Cardiac fibroblast (primary cell): ENCODE measurements around the gene STC2.

Experiments used
- DNase-seq, 2 donors: peaks; one replicate each; pipeline versions ENCODE4 v3.0.0 to v3.0.0-alpha.2; 2010; ENCODE audit warnings: low read depth in 2 of 2
- H3K4me3 ChIP-seq, 2 donors: replicated peaks in 1 of 2; 1 replicate in 1 of 2; 2 replicates in 1 of 2; pipeline ENCODE4 v1.5.1; 2011; ENCODE audit warnings: low read depth in 2 of 2, low read length in 2 of 2, mild to moderate bottlenecking in 2 of 2, moderate library complexity in 1 of 2
- TF ChIP-seq, protein P1 (sequence below): IDR thresholded peaks from one replicate; pipeline ENCODE4 v1.5.1; 2011; ENCODE audit warnings: low read depth, mild to moderate bottlenecking, low read length, inconsistent platforms

STC2 gene

DNA sequence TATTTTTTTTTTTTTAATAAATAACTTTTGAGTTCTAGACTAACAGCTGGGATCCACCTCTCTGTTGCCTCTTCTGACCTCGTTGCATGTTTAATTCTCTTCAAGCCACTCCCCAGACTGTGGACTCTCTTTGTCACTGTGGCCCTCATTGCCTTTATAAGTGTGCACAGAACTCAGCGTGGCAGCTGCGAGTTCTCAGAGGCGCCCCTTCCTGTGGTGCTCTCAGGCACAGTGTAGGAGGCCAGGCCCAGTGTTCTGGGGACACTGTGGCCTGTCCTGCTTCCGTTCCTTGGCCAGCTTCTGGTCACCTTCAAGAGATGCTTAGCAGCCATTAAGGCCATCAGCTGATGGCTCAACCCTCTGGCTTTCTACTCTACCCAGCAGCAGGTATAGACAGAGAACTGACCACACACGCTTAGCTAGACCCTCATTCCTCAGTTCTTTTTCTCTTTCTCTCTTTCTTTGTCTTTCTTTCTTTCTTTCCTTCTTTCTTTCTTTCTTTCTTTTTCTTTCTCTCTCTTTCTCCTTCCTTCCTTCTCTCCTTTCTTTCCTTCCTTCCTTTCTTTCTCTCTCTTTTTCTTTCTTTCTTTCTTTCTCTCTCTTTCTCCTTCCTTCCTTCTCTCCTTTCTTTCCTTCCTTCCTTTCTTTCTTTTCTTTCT lies 27.7 kb downstream of the STC2 start:
- no peak overlapping the region for H3K4me3 ChIP-seq
- TF ChIP-seq, protein P1, sequence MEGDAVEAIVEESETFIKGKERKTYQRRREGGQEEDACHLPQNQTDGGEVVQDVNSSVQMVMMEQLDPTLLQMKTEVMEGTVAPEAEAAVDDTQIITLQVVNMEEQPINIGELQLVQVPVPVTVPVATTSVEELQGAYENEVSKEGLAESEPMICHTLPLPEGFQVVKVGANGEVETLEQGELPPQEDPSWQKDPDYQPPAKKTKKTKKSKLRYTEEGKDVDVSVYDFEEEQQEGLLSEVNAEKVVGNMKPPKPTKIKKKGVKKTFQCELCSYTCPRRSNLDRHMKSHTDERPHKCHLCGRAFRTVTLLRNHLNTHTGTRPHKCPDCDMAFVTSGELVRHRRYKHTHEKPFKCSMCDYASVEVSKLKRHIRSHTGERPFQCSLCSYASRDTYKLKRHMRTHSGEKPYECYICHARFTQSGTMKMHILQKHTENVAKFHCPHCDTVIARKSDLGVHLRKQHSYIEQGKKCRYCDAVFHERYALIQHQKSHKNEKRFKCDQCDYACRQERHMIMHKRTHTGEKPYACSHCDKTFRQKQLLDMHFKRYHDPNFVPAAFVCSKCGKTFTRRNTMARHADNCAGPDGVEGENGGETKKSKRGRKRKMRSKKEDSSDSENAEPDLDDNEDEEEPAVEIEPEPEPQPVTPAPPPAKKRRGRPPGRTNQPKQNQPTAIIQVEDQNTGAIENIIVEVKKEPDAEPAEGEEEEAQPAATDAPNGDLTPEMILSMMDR: no peak
- DNase-seq: no peak

- no peak overlapping the region for H3K4me3 ChIP-seq
- TF ChIP-seq, protein P1: no peak
- DNase-seq: no peak
These were observed 28.4 kb downstream of the STC2 start for GRCh38 chr5:173299820-173300219.

GRCh38 chr5:173298213-173298926 lies 29.8 kb downstream of the STC2 start:
- TF ChIP-seq, protein P1: no peak
- H3K4me3 ChIP-seq: no peak overlapping the region
- no peak for DNase-seq

GRCh38 chr5:173297813-173298212 lies 30.4 kb downstream of the STC2 start:
- H3K4me3 ChIP-seq: no peak overlapping the region
- no peak for DNase-seq
- TF ChIP-seq, protein P1: no peak

DNA sequence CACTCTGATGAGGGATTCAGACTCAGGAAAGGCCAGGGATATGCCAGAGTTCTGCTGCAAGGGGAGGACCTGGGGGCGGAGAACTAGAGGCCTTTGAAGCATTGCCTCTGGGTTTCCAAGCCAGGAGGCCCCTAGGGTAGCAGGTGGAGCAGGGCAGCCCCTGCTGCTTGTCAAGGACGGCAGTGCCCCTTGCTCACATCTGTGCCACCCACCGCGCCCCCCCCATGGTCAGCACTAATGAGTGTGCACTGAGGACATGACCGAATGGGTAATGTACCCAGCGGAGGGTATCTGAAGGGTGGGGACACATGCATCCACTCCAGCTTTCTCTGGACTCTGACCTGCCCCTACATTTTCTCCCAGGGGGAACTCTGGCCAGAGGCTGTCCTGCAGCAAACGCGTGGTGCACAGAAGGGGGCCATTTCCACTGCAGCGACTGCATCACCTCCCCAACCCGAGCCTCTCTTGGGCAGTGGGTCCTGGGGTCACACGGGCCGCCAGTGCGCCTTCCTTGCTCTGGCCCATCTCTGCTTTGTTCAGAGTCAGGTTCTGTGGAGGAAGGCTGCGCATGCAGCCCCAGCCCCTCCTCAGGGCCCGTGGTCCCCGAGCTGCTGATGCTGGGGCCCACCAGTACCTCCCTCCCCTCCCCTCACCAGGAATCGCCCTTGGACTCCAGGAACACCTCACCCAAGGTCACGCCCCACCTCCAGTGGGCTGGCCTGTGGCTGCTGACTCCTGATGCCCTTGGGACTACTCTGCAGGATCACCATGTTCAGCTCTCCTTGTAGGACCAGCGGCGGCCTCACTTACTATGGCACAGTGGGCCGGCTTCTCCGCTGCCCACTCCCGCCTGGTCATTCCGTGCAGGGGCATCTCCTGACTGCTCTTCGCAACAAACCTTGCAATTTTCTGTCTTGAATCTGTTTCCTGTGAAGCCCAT lies 31.2 kb downstream of the STC2 start:
- TF ChIP-seq, protein P1: no peak
- DNase-seq: no peak
- H3K4me3 ChIP-seq: no peak overlapping the region

GRCh38 chr5:173295796-173296195 lies 32.4 kb downstream of the STC2 start:
- H3K4me3 ChIP-seq: no peak overlapping the region
- no peak for DNase-seq
- TF ChIP-seq, protein P1: no peak
